Hematopoietic multipotent progenitor cell treated with erythropoietin and hydrocortisone succinate and interleukin-3 and kit ligand, for 4 days (in vitro differentiated cells): ENCODE data around the gene EDC4.

Experiments
- DNase-seq: peaks from one replicate; pipeline ENCODE4 v3.0.0-alpha.2; 2015

EDC4 gene

GRCh38 chr16:67915831-67916723, 43.2 kb downstream of the EDC4 start:
- no peak for DNase-seq

GRCh38 chr16:67917140-67917851, 44.4 kb downstream of the EDC4 start:
- no peak for DNase-seq

GRCh38 chr16:67917852-67918236, 45.0 kb downstream of the EDC4 start:
- DNase-seq = no peak

GRCh38 chr16:67919622-67920221, 46.9 kb downstream of the EDC4 start:
- peak; percentile 40 for DNase-seq

- DNase-seq = no peak
Measured at GRCh38 chr16:67922221-67922620, 49.4 kb downstream of the EDC4 start.

GRCh38 chr16:67922740-67923139, 49.9 kb downstream of the EDC4 start:
- no peak for DNase-seq

GRCh38 chr16:67923414-67924116, 50.7 kb downstream of the EDC4 start:
- DNase-seq = no peak

- DNase-seq = no peak
Measured at GRCh38 chr16:67924140-67924906, 51.5 kb downstream of the EDC4 start.

- peak; percentile 29 for DNase-seq
Measured at GRCh38 chr16:67926181-67926750, 53.4 kb downstream of the EDC4 start.

GRCh38 chr16:67927131-67927941, 54.5 kb downstream of the EDC4 start:
- DNase-seq = no peak

GRCh38 chr16:67928147-67928546, 55.3 kb downstream of the EDC4 start:
- no peak for DNase-seq

- peak; percentile 86 for DNase-seq
Measured at GRCh38 chr16:67928561-67929364, 55.9 kb downstream of the EDC4 start.

GRCh38 chr16:67930191-67930590, 57.3 kb downstream of the EDC4 start:
- DNase-seq = no peak

- DNase-seq = no peak
Measured at GRCh38 chr16:67930678-67931211, 57.9 kb downstream of the EDC4 start.
